ENCODE results near the gene MROH8.

MROH8 gene

DNA sequence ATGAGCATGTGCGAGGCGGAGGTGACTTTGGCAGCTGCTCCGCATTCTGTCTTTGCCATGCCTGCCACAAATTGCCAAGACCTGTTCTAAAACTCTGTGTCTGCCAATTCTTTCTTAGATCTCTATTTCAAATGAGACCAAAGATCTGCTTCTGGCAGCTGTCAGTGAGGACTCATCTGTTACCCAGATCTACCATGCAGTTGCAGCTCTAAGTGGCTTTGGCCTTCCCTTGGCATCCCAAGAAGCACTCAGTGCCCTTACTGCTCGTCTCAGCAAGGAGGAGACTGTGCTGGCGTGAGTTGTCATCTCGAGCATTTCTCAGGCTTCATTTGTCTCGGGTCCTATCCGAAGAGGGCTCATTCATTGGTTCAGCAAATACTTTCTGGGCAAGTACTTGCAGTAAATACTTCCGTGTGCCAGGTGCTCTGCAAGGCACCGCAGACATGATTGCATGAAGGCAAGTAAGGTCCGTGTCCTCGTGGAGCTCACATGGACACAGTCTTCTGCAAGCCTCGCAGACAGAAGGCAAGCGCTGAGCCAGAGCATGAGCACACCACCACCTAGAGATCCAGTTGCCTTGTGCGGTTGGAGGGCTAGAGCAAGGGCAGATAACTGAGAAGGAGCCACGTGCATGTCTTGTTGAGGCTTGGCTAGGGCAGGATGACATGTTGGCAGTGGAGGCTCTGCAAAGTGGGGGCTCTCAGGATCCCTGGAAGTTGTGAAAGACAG lies 19.7 kb upstream of the MROH8 start:
- no peak for DNase-seq

DNA sequence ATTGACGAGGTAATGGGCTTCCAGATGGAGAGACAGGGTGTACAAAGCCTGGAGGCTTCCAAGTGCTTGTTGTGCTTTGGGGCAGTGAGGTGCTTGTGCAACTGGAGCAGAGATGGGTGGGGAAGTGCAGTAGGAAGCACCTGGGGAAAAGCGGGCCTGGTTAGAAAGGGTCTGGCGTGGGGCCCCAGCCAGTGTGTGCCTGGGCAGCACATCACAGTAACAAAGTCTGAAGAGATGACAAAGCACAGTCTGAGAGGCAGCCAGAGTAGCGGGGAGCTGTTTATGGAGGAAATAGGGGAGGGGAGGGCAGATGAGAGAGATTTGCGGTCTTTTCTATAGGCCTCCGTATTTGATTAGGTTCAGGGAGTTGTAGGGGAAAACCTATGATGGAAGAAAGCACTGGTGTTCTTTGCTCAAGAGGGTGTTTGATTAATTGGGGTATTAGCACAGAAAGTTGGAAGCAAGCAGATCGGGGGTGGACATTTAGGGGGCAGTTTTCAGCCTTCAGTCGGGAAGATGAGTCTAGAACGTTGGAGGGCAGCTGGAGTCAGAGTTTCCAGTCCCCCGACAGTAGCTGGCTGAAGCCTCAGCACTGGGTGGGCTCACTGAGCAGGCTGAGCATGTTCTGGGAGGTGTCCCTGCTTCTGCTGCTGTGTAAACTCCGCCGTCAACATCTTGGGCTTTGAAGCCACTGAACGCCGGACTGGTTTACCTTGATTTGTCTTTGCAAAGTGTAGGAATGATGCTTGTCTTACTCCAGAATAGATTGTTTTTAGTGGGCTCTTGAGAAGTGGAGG lies 15.5 kb upstream of the MROH8 start:
- DNase-seq, result no peak

DNA sequence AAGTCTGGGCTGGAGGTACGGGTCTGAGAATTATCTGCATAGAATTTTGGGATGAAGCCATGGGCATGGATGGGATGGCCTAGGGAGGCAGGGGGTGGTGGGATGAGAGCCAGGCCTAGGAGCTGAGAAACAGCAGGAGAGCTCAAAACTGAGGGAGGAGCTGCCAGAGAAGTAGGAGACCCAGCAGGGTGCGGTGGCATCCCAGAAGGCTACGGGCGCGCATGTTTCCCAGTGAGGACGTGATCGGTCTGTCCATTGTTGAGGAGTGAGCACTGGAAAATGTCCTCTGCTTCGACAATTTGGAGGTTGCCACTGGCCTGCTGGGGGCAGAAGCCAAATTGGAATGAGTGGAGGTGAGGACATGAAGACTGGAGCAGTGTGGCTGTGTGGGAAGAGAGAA lies 14.5 kb upstream of the MROH8 start:
- no peak for DNase-seq

DNA sequence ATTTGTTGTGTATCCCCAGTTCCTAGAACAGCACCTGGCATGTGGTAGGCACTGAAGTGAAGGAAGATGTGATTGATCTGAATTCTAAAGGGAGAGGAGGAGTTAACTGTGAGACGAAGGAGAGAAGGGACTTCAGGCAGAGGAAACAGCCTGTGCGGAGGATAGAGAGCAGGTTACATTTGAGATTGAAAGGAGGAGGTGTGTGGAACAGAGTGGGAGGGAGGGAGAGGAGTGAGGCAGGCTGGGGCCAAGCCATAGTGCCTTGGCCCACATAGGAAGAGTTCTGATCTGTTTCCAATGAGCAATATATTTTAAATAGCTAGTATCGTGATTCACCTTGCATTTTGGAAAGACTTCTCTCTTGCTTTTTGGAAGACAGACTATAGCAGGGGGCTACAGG lies 13.9 kb upstream of the MROH8 start:
- no peak for DNase-seq

DNA sequence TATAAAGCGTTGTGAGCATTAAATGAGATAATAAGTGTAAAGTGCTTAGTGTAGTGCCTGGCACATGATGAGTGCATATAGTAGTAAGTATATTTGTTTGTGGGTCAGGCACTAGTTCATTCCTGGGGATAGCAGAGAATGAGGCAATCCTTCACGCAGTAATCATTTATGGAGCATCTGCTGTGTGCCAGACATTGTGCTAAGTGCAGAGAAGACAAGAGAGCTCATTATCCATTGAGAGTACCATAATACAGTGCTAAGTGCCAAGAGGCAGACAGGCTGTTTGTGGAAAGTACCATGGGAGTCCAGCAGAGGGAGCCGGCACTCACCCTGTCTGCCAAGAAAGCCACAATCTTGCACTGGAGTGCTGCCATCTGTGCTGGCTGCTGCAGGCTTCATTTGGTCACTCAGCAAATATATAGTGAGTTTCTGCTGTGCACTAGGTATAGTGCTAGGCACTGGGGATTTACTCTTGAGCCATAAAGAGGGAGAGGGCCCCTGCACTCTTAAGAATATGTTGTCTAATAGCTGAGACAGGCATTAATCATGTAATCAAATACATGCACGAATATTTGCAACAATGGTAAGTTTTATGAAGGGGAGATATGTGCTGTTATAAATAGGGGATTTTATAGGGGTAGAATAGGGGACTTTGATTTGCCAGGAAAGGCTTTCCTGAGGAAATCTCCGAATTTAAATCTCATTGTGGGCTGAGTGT lies 12.9 kb upstream of the MROH8 start:
- DNase-seq, result peak; percentile 91 to 98

DNA sequence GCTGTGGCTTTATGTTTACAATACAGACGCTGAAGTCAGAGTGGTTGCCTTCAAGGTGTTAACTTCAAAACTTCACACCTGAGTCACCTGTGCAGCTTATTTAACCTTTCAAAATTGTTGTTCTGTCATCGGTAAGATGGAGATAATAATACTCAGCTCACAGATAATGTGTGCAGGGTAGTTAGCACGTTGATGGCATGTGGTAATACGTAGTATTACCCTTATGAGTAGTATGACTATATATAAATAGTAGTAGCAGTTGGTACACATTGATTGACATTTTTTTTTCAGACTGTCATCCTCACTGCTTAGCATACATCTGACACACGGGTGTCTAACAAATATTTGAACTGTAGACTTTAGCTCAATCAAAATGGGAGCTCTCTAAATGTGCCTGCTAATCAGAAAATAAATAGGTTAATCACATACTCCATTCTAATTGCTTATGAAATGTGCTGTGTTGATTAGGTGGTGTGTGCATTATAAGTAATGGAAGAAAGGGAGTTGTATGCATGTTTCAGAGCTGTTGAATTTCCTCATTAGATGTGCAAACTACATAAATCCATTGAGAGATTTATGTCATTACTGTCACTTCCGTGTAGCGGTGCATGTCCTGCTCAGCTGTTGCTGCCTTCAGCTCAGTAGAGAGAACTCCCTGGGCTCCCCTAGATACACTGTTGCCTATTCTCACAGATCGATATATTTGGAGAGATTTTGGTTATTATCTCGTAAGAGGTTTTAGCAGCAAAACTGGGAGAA lies 11.2 kb upstream of the MROH8 start:
- no peak for DNase-seq

DNA sequence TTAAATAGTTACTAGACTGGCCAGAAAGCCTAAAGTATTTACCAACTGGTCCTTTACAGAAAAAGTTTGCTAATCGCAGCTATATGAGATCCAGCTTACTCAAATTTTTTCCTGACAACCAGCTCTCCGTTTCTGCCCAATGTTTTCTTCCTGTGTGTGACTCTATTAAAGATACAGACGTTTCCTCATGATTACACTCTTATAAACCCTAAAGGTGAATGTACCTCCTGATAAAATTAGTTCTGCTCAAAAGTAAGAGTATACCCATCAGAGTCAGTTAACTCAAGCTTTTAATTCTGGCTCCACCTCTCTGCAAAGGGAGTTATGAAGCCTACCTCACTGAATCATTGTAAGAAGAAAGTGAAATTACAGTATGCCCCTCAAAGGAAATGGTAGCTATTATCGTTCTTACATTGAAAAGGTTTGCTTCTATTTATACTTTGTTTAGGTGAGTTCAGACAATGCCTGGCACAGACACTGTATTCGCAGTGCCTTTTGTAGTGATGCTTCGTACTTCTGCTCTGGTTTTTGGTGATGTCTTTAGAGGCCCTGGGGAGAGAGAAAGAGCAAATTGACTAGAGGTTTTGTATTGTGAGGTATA lies 10.2 kb upstream of the MROH8 start:
- no peak for DNase-seq

DNA sequence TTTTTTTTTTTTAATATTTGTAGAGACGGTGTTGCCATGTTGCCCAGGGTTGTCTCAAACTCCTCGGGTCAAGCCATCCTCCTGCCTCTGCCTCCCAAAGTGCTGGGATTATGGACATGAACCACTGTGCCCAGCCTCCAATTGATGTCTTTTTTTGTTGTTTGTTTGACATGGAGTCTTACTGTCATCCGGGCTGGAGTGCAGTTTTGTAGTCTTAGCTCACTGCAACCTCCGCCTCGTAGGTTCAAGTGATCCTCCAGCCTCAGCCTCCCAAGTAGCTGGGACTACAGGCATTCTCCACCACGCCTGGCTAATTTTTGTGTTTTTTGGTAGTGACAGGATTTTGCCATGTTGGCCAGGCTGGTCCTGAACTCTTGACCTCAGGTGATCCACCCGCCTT lies 9.4 kb upstream of the MROH8 start:
- DNase-seq, result no peak

DNA sequence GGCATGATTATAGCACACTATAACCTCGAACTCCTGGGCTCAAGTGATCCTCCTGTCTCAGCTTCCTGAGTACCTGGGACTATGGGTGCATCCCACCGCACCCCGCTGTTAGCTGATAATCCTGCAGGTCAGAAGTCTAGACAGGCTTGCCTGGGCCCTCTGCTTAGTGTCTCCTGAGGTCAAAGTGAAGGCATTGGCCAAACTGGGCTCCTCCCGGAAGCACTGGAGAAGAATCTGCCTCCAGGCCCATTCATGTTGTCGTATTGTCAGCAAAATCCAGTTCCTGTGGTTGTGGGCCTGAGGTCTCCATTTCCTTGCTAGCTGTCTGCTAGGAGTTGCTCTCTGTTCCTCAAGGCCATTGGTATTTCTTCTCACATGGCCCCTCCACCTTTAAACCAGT lies 6.3 kb upstream of the MROH8 start:
- DNase-seq, result peak in 1 of 2 donors; percentile 26

DNA sequence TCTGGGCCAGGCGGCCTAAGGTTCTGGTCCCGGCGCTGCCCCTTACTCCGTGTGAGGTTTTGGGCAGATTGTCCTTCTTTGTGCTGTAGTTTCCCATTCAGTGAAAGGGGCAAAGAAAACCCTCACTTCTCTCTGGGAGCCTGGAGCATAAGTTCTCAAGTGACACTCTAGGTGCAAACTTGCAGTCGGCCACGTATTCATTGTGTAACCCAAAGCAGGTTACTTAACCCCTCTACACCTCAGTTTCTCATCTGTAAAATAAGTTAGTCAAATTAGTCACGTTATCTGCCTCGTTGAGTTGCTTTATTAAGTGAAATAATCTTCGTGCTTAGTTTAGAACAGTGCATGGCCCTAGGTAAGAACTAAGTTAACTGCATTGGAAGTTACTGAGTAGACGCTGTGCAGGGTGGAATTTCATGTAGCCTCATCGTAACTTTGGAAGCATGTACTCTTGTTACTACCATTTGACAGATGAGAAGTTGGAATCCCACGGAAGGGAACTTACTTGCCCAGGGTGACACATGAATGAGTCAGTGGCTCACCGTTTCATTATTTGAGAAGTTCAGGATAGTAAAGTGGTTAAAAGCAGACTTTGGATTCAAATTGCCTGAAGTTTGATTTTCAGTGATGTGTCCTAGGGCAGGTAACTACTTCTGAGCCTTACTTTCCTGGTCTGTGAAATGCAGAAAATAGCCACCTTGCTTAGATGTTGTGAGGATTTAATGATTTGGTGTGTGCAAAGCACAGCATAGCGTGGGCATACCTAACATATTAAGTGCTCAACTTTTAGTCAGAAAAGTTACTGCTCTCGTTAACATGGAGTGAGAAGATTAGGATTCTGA lies 556 bp upstream of the MROH8 start:
- no peak for DNase-seq

DNA sequence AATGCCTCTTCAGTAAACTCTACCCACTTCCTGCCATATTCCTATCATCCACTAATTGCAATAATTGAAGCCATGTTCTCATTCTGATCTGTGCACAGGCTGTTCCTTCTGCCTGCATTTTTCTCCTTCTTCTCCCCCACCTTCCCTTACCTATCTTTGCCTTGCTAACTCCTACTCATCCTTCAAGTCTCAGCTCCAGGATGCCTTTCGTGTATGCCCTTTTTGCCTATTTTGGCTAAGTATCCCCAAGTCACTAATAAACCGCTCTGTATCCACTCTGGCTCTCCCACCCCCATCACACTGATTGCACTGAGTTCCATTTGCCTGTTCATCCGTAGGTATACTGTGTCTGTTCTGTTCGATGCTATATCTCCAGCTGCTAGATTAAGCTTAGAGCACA lies 6.5 kb downstream of the MROH8 start:
- DNase-seq, result no peak

DNA sequence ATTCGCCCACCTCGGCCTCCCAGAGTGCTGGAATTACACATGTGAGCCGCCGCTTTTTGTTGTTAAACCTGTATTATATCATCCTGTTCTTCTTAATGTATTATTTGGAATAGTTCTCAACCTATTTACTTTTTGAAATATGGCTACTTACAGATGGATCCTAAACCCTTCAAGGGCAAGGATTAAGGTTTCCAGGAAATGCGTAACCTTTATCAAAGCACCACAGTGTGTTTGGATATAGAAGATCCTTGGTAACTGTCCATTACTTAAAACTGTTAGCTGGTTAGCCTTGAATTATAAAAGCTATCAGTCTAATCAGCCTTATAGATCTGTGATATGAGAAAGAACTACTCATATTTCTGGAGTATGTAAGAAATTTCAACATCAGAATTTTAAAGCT lies 12.5 kb downstream of the MROH8 start:
- DNase-seq, result no peak

DNA sequence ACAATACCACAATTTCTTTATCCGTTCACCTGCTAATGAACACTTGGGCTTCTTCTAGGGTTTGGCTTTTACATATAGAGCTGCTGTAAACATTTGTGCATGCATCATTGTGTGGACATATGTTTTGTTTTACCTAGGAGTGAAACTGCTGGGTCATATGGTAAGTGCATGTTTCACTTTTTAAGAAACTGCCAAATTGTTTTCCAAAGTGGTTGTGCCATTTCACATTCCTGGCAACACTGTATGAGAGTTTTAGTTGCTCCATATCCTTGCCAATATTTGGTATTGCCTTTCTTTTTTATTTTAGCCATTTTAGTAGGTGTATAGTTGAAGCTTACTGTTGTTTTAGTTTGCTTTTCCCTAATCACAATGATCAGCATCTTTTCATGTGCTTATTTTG lies 14.3 kb downstream of the MROH8 start:
- DNase-seq, result no peak

DNA sequence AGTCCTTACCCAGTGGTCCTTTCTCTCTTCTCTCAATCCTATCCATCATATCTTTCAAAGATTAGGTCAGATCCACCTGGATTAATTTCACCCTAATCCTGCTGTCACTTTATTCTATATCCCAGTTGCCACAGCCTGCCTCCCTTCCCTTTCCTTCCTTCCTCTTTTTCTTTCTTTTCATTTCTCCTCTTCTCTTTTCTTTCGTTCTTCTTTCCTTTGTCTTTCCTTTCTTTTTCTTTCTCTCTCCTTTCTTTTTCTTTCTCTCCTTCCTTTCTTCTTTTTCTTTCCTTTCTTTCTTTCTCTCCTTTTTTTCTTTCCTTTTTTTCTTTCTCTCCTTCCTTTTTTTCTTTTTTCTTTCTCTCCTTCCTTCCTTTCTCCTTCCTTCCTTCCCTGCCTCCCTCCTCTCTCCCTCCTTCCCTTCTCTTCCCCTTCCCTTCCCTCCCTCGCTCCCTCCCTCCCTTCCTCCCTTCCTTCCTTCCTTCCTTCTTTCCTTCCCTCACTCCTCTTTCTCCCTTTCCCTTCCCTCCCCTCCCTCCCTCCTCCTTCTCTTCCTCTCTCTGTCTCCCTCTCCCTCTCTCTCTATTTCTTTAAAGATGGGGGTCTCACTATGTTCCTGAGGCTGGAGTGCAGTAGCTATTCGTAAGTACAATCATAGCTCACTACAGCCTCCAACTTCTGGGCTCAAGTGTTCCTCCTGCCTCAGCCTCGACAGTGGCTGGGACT lies 15.4 kb downstream of the MROH8 start:
- no peak for DNase-seq

DNA sequence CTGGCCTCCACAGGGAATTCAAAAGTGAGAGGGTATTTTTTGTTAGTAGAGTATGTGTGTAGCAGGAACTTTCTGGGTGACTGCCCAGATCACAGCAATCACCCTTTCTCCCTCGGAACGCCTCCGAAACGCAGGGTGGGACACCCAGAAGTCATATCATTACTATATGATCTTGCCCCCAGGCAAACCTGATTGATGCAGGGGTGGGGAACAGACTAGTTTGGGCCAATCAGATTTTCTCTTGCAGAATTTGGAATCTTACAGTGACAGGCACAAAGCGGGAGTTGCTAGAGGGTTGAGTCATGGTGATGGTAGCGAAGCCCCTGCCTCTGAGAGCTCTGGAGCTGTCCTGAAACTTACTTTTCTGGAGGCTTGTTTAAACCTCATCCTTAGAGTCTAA lies 16.7 kb downstream of the MROH8 start:
- DNase-seq, result no peak

DNA sequence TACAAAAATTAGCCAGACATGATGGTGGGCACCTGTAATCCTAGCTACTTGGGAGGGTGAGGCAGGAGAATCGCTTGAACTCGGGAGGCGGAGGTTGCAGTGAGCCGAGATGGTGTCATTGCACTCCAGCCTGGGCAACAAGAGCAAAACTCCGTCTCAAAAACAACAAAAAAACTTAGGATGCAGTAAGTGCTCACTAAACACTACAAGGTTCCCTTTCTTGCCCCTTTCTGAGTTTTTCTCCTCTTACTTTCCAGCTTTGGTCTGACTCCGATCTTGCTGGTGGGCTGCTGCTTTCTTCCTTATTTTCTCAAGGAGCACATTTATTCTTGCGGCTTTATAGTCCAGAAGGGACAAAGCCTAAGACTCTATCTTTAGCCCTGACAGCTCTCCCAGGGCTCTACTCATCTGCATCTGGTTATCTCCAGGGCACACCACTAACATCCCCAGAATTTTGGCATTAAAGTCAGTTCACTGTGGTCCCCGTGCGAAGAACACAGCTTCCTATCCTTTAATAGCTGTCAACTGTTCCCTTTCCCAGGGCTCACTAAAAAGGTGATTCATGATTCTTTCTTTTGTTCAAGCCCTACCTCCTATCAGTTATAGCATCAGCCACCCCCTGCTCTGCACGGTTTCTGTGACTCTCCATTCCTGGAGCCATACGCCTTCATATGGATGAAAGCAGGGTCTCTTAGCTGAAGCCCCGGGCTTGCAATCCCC lies 17.4 kb downstream of the MROH8 start:
- DNase-seq, result no peak

DNA sequence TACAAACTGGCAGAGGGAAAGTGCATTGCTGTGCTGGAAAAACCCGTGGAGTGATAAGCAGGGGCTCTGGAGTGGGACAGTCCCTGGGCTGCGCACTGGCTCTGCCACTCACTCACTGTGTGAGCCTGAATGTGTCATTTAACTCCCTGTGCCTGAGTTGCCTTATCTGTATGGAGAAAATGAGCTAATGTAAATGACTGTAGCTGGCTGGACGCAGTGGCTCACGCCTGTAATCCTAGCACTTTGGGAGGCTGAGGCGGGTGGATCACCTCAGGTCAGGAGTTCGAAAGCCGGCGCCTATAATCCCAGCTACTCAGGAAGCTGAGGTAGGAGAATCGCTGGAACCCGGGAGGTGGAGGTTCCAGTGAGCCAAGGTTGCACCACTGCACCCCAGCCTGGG lies 18.7 kb downstream of the MROH8 start:
- no peak for DNase-seq

DNA sequence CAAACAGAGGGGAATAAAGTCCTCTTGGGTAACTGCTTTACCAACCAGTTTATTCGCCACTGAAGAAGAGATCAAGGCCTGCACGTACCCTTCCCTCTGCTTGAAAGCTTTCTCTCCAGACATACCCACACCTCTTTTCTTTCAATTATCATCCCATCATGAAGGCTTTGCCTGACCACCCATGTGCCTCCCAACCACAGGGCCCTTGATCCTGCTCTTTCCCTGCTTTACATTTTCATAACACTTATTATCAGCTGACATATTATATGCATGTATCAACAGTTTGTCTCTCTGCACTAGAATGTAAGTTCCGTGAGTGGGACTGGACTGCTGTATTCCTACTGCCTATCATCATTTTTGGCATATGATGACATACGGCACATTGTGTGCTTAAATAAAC lies 21.1 kb downstream of the MROH8 start:
- no peak for DNase-seq

DNA sequence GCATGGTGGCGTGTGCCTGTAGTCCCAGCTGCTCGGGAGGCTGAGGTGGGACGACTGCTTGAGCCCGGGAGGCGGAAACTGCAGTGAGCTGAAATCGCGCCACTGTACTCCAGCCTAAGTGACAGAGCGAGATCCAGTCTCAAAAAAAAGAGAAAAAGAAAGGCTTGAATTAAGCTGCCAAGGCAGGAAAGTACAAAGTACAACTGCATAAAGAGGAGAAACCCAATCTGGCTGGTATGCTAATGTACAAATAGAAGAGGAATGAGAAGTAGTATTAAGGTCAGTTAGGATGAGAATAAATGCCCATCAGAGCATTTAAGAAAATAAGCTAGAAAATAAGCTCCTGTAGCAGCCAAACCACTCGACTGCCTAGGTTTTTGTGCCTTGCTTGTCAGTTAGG lies 23.4 kb downstream of the MROH8 start:
- no peak for DNase-seq

DNA sequence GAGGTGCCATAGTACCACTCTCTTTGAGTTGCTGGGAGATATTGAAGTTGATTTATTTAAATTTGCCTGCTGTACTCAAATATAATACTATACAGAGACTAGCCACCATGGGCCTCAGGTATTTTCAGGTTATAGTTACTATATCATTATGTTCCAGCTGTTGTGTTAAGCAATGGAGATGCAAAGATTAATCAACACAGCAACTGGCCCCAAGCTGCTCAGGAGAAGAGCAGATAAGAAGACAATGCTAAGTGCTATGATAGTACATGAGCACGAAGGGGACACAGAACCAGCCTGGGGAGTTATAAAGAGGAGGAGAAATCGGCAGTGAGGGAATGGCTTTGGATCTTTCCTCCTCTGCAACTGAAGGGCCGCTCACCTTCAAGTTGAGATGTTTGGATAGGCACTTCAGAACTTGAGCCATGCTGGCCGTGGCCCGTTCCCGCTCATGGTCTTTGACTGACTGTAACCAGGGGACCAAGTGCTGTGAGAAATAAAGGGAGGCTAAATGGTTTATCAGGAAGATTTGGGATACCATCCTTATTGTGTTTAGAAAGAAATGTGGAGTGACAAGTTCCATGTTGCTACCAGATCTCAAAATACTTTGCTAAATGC lies 24.6 kb downstream of the MROH8 start:
- no peak for DNase-seq
